ENCODE data around the gene PSME2.

DNA sequence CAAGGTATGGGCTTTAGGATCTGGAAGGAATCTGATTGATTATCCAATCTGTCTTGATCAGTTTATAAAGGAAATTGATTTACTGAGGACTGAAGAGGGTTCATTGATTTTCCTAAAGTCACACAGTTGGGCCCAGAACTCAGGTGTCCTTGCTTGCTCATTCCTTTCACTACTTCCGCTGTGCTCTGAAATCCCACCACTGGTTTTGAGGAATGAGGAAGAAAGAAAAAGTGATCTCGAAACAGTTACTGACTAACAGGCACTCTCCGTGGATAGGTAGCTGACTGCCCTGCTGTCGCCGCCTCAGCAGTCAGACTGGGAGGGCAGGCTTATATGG lies 16.1 kb downstream of the PSME2 start, which contains the start of gene FITM1:
- TF ChIP-seq, protein P1, sequence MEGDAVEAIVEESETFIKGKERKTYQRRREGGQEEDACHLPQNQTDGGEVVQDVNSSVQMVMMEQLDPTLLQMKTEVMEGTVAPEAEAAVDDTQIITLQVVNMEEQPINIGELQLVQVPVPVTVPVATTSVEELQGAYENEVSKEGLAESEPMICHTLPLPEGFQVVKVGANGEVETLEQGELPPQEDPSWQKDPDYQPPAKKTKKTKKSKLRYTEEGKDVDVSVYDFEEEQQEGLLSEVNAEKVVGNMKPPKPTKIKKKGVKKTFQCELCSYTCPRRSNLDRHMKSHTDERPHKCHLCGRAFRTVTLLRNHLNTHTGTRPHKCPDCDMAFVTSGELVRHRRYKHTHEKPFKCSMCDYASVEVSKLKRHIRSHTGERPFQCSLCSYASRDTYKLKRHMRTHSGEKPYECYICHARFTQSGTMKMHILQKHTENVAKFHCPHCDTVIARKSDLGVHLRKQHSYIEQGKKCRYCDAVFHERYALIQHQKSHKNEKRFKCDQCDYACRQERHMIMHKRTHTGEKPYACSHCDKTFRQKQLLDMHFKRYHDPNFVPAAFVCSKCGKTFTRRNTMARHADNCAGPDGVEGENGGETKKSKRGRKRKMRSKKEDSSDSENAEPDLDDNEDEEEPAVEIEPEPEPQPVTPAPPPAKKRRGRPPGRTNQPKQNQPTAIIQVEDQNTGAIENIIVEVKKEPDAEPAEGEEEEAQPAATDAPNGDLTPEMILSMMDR (optimal IDR thresholded peaks at IDR 0.05 in 1 of 3, IDR thresholded peaks at IDR 0.05 in 1 of 3, conservative IDR thresholded peaks at IDR 0.05 in 1 of 3; ENCODE audit: extremely low read depth in 1 of 3, insufficient read depth in 2 of 3, low read length in 3 of 3) = no peak
- TF ChIP-seq EZH2 (IDR thresholded peaks at IDR 0.05; ENCODE audit: low read length) = no peak
